ENCODE data around the gene CDC26. TPM values are rescaled to one million over a fixed set of nuclear protein-coding genes. Genes with fewer than 3 reads are reported as not detected.

Gene CDC26
- 10 to 100 TPM; 27.5 to 28.9 TPM for total RNA-seq

DNA sequence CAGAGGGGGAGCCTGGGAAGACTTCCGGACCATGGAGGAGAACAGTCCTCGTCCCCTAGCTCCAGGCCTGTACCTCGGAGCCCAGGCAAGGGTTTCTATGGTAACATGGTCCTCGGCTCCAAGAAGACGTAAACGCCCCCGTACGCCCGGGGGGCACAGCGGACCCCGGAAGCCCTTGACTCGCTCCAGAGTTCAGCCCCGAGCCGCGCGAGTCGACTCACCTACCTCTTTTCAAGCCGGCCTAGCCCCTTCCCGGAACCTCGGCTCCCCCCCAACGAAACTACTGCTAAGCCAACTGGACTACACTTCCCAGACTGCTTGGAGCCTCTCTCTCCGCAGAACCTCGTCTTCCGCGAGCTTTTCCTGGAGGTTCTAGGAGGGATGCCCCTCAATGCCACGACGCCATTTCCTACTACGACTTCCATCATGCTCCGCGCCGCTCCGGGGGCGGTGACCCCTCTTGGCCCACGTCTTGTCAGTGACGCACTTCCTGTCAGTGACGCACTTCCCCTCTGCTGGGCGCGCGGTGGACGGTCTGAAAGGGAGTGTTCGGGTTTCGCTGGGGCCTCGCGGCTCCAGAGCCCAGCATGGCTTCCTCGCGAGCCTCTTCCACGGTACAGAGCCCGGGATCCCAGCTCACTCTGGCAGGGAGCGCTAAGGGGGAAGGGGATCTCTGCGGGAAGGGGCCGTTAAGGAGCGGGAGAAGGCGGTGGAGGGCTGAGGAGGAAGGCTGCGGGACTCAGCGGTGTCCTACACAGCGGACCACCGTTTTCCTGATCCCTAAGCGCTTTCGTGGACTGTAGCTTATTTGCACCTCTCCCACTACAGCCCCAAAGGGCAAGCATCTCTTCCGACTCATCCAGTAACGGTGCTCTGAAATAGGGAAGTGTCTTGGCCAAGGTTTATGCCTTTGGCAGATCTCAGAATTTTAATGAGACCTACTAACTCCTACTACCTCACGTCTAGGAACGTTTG, at the start of gene CDC26, which contains the start of gene PRPF4:
Gene CDC26, minus strand, starts transcription at position 416 of the 975 bp plus-strand sequence. CDS start 3,065 bp downstream, outside the sequence.
Gene PRPF4, plus strand, starts transcription at position 502 of the 975 bp plus-strand sequence. Its CDS starts 86 bp downstream, at position 588.
- no peaks in the 10 kb centered on the region for H3K27me3 Mint-ChIP-seq
- ATAC-seq (ENCODE audit: low read depth): peak; percentile 94
- DNase-seq: peak; percentile 94
- peaks cover 21% of the 10 kb centered on the region for H3K36me3 Mint-ChIP-seq
- POLR2A ChIA-PET: interaction anchor here (0.5 to 2.9 kb wide), 14 partner anchors 9 to 304 kb away, joined by 3 to 25 read pairs (median 6); partner anchors contain the start of genes BSPRY, C9orf43, FKBP15 and HDHD3
- no peaks in the 10 kb centered on the region for H3K9me3 Mint-ChIP-seq
- H3K4me1 Mint-ChIP-seq: peaks cover 22% of the 10 kb centered on the region
- H3K27ac Mint-ChIP-seq: no peak within 1 kb of the TSS
- no peak within 1 kb of the TSS for H3K4me3 Mint-ChIP-seq

DNA sequence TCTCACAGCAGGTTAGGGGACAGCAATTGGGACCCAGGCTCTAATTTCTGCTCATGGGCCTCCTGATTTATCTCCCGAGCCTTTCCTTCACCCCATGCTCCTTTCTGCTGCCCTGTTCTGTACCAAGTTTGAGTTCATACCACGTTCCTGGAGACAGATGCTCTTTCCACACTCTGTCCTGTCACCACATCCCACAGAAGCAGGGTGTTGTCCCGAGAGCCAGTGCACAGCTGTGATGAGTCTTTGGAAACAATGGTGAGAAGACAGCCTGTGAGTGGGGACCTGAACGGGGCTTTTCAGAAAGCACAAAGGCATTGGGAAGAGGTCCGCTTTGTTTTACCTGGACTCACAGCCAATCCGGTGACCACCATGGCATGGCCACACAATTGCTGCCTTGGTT, 47.3 kb upstream of the CDC26 start:
- POLR2A ChIA-PET: no interaction called here
- no peaks in the 10 kb centered on the region for H3K9me3 Mint-ChIP-seq
- no peak overlapping the region for H3K4me3 Mint-ChIP-seq
- DNase-seq: no peak
- H3K36me3 Mint-ChIP-seq: no peaks in the 10 kb centered on the region
- H3K27me3 Mint-ChIP-seq: no peaks in the 10 kb centered on the region
- no peaks in the 10 kb centered on the region for H3K4me1 Mint-ChIP-seq
- no peak overlapping the region for H3K27ac Mint-ChIP-seq
- ATAC-seq (ENCODE audit: low read depth): no peak

DNA sequence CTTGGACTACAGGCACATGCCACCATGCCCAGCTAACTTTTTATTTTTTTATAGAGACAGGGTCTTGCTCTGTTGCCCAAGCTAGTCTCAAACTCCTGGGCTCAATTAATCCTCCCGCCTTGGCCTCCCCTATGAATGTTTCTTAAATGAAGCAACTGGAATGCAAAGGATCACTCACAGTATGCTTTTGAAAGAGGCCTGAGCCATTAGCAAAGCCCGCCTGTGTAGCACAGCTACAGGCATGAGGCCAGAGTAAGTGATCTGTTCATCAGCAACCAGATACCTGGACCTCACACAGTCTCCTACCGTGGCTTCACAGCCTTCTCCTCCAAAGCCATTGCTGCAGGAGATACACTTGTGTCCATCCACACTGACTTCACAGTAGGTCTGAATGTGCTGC, 44.7 kb upstream of the CDC26 start:
- no peak overlapping the region for H3K4me3 Mint-ChIP-seq
- POLR2A ChIA-PET: interaction anchor here (1.0 kb wide), 1 partner anchor 84 kb away, joined by 3 read pairs; no protein-coding TSS in a partner anchor

DNA sequence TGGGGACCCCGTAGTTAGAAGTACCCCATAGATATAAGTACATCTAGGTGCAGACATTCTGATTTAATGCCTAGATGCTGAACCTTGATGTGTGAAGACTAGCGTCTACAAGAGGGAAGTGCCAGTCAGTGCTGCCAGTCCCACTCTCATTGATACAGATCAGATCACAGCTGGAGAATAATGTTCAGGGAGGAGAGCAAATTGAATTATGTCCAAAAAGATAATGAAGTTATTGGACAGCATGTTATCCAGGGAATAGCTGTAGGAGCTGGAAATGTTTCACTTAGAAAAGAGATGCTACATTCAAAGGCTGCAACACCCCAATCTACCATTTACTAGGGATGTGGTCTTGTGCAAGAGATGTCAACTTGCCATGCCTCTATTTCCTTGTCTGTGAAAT, 43.7 kb upstream of the CDC26 start:
- Mint-ChIP-seq H3K36me3 (no peaks in the 10 kb centered on the region), H3K27me3 (peaks cover 2% of the 10 kb centered on the region), H3K4me3 (no peak overlapping the region), H3K9me3 (no peaks in the 10 kb centered on the region), H3K27ac (no peak overlapping the region), H3K4me1 (no peaks in the 10 kb centered on the region)
- no peak for DNase-seq
- ATAC-seq (ENCODE audit: low read depth): no peak
- POLR2A ChIA-PET: interaction anchor here (0.9 kb wide), 1 partner anchor 21 kb away, joined by 3 read pairs; the partner anchor contains the start of gene WDR31

More for the DNA sequence above, 44.7 kb upstream of the CDC26 start:
- no peaks in the 10 kb centered on the region for H3K4me1 Mint-ChIP-seq
- DNase-seq (no peak), ATAC-seq (ENCODE audit: low read depth) (no peak)
- no peaks in the 10 kb centered on the region for H3K36me3 Mint-ChIP-seq
- H3K27me3 Mint-ChIP-seq: peaks cover under 1% of the 10 kb centered on the region
- no peaks in the 10 kb centered on the region for H3K9me3 Mint-ChIP-seq
- H3K27ac Mint-ChIP-seq: no peak overlapping the region

DNA sequence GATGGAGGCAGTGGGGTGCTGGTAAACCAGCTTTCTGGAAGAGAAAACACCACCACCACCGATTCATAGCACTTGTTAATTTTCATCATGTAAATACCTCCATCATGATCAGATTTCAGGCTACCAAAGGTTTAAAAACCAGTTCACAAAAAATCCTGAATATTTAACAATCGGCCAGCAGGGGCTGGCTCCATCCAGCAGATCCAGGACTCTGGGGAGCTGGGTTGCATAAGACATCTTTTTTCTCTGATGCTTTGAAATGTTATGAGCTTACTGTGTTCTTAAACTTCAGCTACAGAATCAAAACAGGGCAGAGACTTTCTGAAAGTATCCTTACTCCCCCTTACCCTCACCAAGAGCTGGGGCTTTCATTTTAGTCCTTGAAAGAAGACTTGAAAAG, 42.4 kb upstream of the CDC26 start:
- Mint-ChIP-seq H3K4me3 (no peak overlapping the region), H3K27me3 (peaks cover 2% of the 10 kb centered on the region), H3K27ac (no peak overlapping the region), H3K36me3 (no peaks in the 10 kb centered on the region), H3K4me1 (no peaks in the 10 kb centered on the region), H3K9me3 (no peaks in the 10 kb centered on the region)
- ATAC-seq (ENCODE audit: low read depth): no peak
- no peak for DNase-seq
- POLR2A ChIA-PET: no interaction called here

DNA sequence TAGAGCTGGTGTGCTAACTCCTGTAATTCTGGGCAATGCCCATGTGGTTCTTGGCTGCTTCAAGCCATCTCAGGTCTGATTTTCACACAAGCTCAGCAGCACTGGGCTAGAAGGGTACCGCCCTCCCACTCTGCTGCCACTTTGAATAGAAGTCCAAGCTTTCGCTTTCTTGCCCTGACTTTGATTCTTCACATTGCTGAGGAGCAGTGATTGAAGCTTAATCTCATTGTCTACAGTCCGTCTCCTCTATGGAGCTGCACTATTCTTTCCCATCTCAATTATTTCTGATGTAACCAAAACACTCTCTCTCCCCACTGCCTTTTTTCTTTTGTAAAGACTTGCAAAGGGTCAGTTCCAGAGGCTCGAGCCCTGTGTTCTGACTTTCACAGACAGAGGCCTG, 40.7 kb upstream of the CDC26 start:
- Mint-ChIP-seq H3K36me3 (no peaks in the 10 kb centered on the region), H3K4me1 (no peaks in the 10 kb centered on the region), H3K27ac (no peak overlapping the region), H3K4me3 (no peak overlapping the region), H3K27me3 (peaks cover 2% of the 10 kb centered on the region), H3K9me3 (no peaks in the 10 kb centered on the region)
- POLR2A ChIA-PET: no interaction called here
- ATAC-seq (ENCODE audit: low read depth): no peak
- no peak for DNase-seq

DNA sequence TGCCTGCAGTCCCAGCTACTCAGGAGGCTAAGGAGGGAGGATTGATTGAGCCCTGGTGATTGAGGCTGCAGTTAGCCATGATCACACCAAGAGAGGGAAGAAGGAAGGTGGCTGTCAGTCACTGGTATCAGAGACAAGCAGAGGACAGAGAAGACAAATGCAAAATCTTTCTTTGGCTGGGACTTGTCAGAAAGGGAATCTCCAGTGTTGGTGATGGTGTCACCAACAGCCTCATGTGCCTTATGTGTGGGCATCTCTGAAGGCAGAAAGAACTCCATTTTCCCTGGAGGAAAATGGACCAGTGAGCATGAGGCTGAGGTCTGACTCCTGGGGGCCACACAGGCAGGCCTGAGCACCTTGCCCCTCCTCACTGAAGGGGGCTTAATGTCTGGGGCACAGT, 39.9 kb upstream of the CDC26 start:
- no peak for ATAC-seq (ENCODE audit: low read depth)

DNA sequence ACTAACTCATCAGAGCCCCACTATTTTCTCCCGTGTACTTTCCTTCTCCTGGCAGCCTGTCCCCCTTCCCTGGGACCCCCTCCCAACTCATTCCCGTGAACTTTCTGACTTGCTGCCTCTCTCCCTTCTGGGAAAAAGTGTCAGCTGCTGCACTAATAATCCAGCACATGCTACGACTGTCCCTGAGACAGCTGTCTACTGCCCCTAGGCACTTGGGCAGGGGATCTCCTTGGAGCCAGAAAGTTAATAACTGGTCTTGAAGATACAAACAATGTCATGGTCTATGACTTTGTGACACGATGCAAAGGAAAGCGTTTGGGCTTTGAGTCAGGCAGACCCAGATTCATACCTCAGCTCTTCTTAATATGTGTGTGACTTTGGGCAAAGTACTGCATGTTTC, 37.9 kb upstream of the CDC26 start:
- H3K27ac Mint-ChIP-seq: no peak overlapping the region
- no peak overlapping the region for H3K4me3 Mint-ChIP-seq
- POLR2A ChIA-PET: interaction anchor here (0.7 kb wide), 1 partner anchor 40 kb away, joined by 5 read pairs; no protein-coding TSS in a partner anchor
- H3K27me3 Mint-ChIP-seq: peaks cover 2% of the 10 kb centered on the region
- DNase-seq: no peak
- no peaks in the 10 kb centered on the region for H3K9me3 Mint-ChIP-seq
- H3K4me1 Mint-ChIP-seq: no peaks in the 10 kb centered on the region
- no peak for ATAC-seq (ENCODE audit: low read depth)
- no peaks in the 10 kb centered on the region for H3K36me3 Mint-ChIP-seq

More for the DNA sequence above, 39.9 kb upstream of the CDC26 start:
- Mint-ChIP-seq H3K27me3 (peaks cover 2% of the 10 kb centered on the region), H3K36me3 (no peaks in the 10 kb centered on the region), H3K4me1 (no peaks in the 10 kb centered on the region), H3K4me3 (no peak overlapping the region), H3K27ac (no peak overlapping the region), H3K9me3 (no peaks in the 10 kb centered on the region)
- POLR2A ChIA-PET: interaction anchor here (0.7 kb wide), 1 partner anchor 49 kb away, joined by 3 read pairs; no protein-coding TSS in a partner anchor
- no peak for DNase-seq

DNA sequence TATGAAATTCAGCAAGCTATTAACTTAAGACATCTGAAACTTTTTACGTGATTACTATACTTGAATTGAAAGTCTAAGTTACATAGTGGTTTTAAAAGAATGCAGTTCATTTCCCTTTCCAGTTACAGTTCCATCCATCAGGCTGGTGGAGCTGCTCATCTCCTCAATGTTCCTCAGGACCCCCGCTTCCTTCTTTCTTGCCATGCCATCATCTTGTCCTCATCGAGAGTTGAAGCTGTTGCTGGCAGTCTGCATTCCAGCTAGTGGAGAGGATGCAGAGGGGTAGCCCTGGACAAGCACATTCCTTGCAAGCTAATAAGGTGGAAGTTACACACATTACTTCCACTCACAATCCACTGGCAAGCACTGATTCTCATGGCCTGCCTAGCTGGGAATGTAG, 36.6 kb upstream of the CDC26 start:
- Mint-ChIP-seq H3K9me3 (no peaks in the 10 kb centered on the region), H3K27ac (no peak overlapping the region), H3K4me1 (no peaks in the 10 kb centered on the region), H3K27me3 (peaks cover 2% of the 10 kb centered on the region), H3K36me3 (no peaks in the 10 kb centered on the region), H3K4me3 (no peak overlapping the region)
- ATAC-seq (ENCODE audit: low read depth): no peak
- POLR2A ChIA-PET: interaction anchor here (1.0 kb wide), 1 partner anchor 98 kb away, joined by 4 read pairs; the partner anchor contains the start of genes C9orf43 and POLE3
- no peak for DNase-seq

DNA sequence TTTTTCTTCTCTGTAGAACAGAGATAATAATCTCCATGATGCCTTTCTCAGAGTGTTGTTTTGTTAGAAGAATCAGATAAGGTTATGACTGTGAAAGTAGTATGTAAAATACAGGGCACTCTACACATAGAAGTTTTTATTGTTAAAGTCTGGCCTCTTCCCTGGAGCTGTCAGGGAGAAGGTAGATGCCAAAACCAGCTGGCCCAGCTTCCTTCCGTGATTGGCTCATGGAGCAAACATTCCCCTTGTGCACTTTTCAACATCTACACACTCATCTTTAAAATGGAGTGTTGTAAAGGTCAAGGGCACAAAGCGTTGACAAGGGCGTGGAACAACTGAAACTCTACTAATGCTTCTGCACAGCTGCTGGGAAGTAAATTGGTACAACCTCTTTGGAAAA, 35.2 kb upstream of the CDC26 start:
- H3K27ac Mint-ChIP-seq: no peak overlapping the region
- POLR2A ChIA-PET: interaction anchor here (1.0 kb wide), 1 partner anchor 100 kb away, joined by 3 read pairs; the partner anchor contains the start of genes C9orf43 and POLE3
- H3K27me3 Mint-ChIP-seq: peaks cover 2% of the 10 kb centered on the region

DNA sequence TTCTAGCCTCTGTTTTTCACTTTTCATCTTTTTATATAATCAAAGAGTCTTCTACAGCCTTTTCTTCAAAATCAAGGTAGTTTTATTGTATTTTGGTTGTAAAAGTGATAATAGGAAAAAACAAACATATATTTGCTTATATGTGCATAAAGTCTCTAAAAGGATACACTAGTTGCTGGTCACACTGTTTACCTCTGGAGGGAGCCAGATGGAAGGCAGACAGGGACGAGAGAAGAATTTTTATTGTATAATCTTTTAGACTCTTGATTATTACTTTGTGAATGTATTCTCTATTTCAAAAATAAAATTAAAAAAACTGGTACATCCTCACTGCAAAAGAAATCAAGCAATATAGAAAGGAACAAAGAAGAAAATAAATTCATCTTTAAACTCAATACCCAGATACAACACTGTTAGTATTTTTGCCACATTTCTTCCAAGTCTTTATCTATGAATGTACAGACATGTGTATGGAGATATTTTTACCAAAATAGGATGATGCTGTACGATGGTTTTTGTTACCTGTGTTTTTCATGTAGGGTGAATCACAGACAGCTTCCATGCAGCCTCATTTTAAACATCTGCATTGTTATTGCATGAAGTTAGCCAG, 33.9 kb upstream of the CDC26 start:
- Mint-ChIP-seq H3K27ac (no peak overlapping the region), H3K27me3 (peaks cover 2% of the 10 kb centered on the region), H3K4me3 (no peak overlapping the region), H3K9me3 (no peaks in the 10 kb centered on the region), H3K36me3 (no peaks in the 10 kb centered on the region), H3K4me1 (no peaks in the 10 kb centered on the region)
- DNase-seq (no peak), ATAC-seq (ENCODE audit: low read depth) (peak; percentile 50)
- POLR2A ChIA-PET: no interaction called here

More for the DNA sequence above, 35.2 kb upstream of the CDC26 start:
- no peaks in the 10 kb centered on the region for H3K9me3 Mint-ChIP-seq
- H3K4me3 Mint-ChIP-seq: no peak overlapping the region
- no peaks in the 10 kb centered on the region for H3K4me1 Mint-ChIP-seq
- DNase-seq (no peak), ATAC-seq (ENCODE audit: low read depth) (no peak)
- H3K36me3 Mint-ChIP-seq: no peaks in the 10 kb centered on the region

DNA sequence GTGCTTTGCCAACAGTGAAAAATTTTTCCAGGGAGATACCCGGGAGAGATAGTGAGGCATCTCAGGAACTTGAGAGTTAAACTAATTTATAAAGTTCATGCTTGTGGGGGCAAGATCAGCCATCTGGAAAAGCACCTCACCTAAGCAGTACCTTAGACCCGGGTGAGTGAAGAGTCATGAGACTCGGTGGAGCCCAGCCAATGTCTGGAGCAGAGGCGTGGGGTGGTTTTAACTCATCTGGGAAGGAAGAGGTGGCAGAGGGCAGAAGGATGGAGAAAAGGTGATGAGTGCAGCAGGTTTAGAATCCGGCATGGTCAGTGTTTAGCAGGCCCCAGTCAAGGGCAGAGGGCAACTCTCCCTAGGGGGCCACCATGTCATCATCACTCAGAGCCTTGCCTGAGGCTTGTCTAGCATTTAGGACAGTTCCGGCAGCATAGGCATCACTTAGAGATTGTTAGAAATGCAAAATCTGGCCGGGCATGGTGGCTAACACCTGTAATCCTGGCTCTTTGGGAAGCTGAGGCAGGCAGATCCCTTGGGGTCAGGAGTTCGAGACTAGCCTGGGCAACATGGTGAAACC, 32.1 kb upstream of the CDC26 start:
- Mint-ChIP-seq H3K4me3 (no peak overlapping the region), H3K4me1 (no peaks in the 10 kb centered on the region), H3K36me3 (no peaks in the 10 kb centered on the region), H3K9me3 (no peaks in the 10 kb centered on the region), H3K27ac (peak overlapping the region; percentile 54), H3K27me3 (peaks cover 4% of the 10 kb centered on the region)
- POLR2A ChIA-PET: no interaction called here
- DNase-seq: no peak
- no peak for ATAC-seq (ENCODE audit: low read depth)

DNA sequence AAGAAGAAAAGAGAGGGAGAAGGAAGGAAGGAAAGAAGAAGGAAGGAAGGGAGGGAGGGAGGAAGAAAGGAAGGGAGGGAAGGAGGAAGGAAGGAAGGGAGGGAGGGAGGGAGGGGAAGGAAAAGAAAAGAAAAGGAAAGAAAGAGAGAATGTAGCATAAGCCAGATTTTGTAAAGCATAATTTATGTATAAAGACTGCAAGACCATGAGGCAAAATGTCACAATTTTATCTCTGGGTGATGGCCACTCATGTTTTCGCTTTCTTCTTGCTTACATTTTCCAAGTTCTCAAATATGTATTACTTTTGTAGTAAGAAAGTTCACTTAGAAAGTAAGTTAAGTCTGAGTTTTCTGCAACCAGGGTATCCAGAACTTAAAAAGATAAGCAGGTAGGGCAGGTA, 31.2 kb upstream of the CDC26 start:
- no peaks in the 10 kb centered on the region for H3K36me3 Mint-ChIP-seq
- POLR2A ChIA-PET: no interaction called here
- H3K9me3 Mint-ChIP-seq: no peaks in the 10 kb centered on the region
- no peaks in the 10 kb centered on the region for H3K4me1 Mint-ChIP-seq
- no peak overlapping the region for H3K4me3 Mint-ChIP-seq
- H3K27me3 Mint-ChIP-seq: peaks cover 4% of the 10 kb centered on the region
- peak overlapping the region; percentile 48 for H3K27ac Mint-ChIP-seq
- DNase-seq (no peak), ATAC-seq (ENCODE audit: low read depth) (no peak)

Measured in activated naive CD8-positive, alpha-beta T cell treated with anti-CD3 and anti-CD28 coated beads, Interleukin-2, amount 10 ng/mL, durations not matched to agents 7 days and 5 days (primary cell).